Fibroblast of pulmonary artery (primary cell): ENCODE results near the gene LARP4B.

Experiments
- DNase-seq: peaks from one replicate; pipeline ENCODE4 v3.0.0-alpha.2; 2010; ENCODE audit warnings: low read depth
- H3K4me3 ChIP-seq: replicated peaks from 2 replicates; pipeline ENCODE4 v1.5.1; 2011; ENCODE audit warnings: low read depth, mild to moderate bottlenecking, control low read depth, low read length, moderate library complexity
- TF ChIP-seq, protein P1 (sequence below): IDR thresholded peaks from 2 replicates; pipeline ENCODE4 v1.5.1; 2011; ENCODE audit warnings: mild to moderate bottlenecking, control low read depth, low read length, inconsistent platforms; ENCODE audit errors: missing control alignments

Gene LARP4B

GRCh38 chr10:786633-787474 is 144.7 kb downstream of the LARP4B start:
- no peak overlapping the region for H3K4me3 ChIP-seq
- TF ChIP-seq, protein P1, sequence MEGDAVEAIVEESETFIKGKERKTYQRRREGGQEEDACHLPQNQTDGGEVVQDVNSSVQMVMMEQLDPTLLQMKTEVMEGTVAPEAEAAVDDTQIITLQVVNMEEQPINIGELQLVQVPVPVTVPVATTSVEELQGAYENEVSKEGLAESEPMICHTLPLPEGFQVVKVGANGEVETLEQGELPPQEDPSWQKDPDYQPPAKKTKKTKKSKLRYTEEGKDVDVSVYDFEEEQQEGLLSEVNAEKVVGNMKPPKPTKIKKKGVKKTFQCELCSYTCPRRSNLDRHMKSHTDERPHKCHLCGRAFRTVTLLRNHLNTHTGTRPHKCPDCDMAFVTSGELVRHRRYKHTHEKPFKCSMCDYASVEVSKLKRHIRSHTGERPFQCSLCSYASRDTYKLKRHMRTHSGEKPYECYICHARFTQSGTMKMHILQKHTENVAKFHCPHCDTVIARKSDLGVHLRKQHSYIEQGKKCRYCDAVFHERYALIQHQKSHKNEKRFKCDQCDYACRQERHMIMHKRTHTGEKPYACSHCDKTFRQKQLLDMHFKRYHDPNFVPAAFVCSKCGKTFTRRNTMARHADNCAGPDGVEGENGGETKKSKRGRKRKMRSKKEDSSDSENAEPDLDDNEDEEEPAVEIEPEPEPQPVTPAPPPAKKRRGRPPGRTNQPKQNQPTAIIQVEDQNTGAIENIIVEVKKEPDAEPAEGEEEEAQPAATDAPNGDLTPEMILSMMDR = no peak
- no peak for DNase-seq

DNA sequence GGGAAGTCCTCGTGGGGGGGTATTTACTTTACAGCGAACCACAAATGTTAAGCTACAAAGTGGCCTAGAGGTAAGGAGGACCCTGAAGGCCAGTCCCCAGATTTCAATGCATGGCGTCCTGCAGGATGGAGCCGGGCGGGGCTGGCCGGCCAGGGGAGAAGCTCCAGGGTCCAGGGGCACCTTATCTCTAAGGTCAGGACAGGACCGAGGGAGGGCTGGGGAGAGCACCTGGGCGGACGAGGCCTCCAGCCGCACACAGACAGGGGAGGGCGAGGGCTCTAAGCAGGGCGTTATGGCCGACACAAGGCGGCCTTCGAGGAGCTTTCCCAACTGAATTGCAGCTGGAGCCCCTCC is 145.7 kb downstream of the LARP4B start:
- DNase-seq = no peak
- TF ChIP-seq, protein P1 = no peak
- no peak overlapping the region for H3K4me3 ChIP-seq

- TF ChIP-seq, protein P1 = no peak
- peak overlapping the region; percentile 47 for H3K4me3 ChIP-seq
- DNase-seq = no peak
Observed at GRCh38 chr10:785089-785860, 146.2 kb downstream of the LARP4B start.

GRCh38 chr10:784403-785088 is 147.0 kb downstream of the LARP4B start:
- TF ChIP-seq, protein P1 = peak; percentile 27
- H3K4me3 ChIP-seq = peak overlapping the region; percentile 47
- DNase-seq = peak; percentile 74

- TF ChIP-seq, protein P1 = no peak
- DNase-seq = no peak
- no peak overlapping the region for H3K4me3 ChIP-seq
Observed at GRCh38 chr10:782751-783648, 148.5 kb downstream of the LARP4B start.
